GM12878 (cell line): ENCODE data around the gene CD9. TPM values are rescaled to one million over a fixed set of nuclear protein-coding genes. Genes with fewer than 3 reads are reported as not detected.

Source experiments
- ATF7 ChIP-seq: fragments of 450-650 bp; IDR thresholded peaks from 2 replicates; pipeline ENCODE4 v1.6.1; 2016; ENCODE audit warnings: low read depth, mild to moderate bottlenecking
- BACH1 ChIP-seq: fragments of 450-650 bp; IDR thresholded peaks from 2 replicates; pipeline ENCODE4 v1.6.1; 2017; ENCODE audit warnings: mild to moderate bottlenecking, borderline replicate concordance
- CEBPB ChIP-seq, 2 experiments: fragments of 150-350 bp in 1 of 2; IDR thresholded peaks; 2 replicates each; pipeline ENCODE4 v1.6.1; 2012 to 2014; ENCODE audit warnings: low read depth in 2 of 2, low read length in 2 of 2, borderline replicate concordance in 1 of 2, inconsistent platforms in 1 of 2
- DPF2 ChIP-seq: fragments of 450-650 bp; IDR thresholded peaks from 2 replicates; pipeline ENCODE4 v1.6.1; 2017; ENCODE audit warnings: mild to moderate bottlenecking
- HDGF ChIP-seq: fragments of 450-650 bp; IDR thresholded peaks from 2 replicates; pipeline ENCODE4 v1.6.1; 2016; ENCODE audit warnings: antibody characterized with exemption
- IKZF1 ChIP-seq: fragments of 450-650 bp; conservative IDR thresholded peaks from 2 replicates; pipeline ENCODE4 v1.6.1; 2017; ENCODE audit warnings: antibody characterized with exemption, mild to moderate bottlenecking
- JUNB ChIP-seq: IDR thresholded peaks from 2 replicates; pipeline ENCODE4 v1.6.1; 2016; ENCODE audit warnings: antibody characterized with exemption, mild to moderate bottlenecking
- NKRF ChIP-seq: fragments of 450-650 bp; conservative IDR thresholded peaks from 2 replicates; pipeline ENCODE4 v1.6.1; 2017; ENCODE audit warnings: mild to moderate bottlenecking, moderate library complexity
- PAX5 ChIP-seq: IDR thresholded peaks from 2 replicates; pipeline ENCODE4 v1.6.1; 2011; ENCODE audit warnings: low read depth, low read length, borderline replicate concordance
- PBX3 ChIP-seq: IDR thresholded peaks from 2 replicates; pipeline ENCODE4 v1.6.1; 2011; ENCODE audit warnings: mild to moderate bottlenecking, low read depth, low read length, moderate library complexity; ENCODE audit not compliant: insufficient replicate concordance
- RCOR1 ChIP-seq: conservative IDR thresholded peaks from 2 replicates; pipeline ENCODE4 v1.6.1; 2012; ENCODE audit warnings: low read depth, low read length, improper control_type of control experiment
- RELA ChIP-seq: fragments of 450-650 bp; IDR thresholded peaks from 2 replicates; pipeline ENCODE4 v1.8.0; 2014; ENCODE audit warnings: borderline replicate concordance; ENCODE audit not compliant: partially characterized antibody
- RELB ChIP-seq: fragments of 450-650 bp; IDR thresholded peaks from 2 replicates; pipeline ENCODE4 v1.6.1; 2017; ENCODE audit warnings: low read depth, mild to moderate bottlenecking, moderate library complexity
- ZBTB40 ChIP-seq: fragments of 450-650 bp; IDR thresholded peaks from 2 replicates; pipeline ENCODE4 v1.6.1; 2016; ENCODE audit warnings: mild to moderate bottlenecking, moderate library complexity, borderline replicate concordance
- ZNF687 ChIP-seq: fragments of 450-650 bp; IDR thresholded peaks from 2 replicates; pipeline ENCODE4 v1.6.1; 2017; ENCODE audit warnings: mild to moderate bottlenecking, moderate library complexity
- polyA plus RNA-seq, 11 experiments: library from polyadenylated mRNA; depleted of rRNA in 4 of 11; unstranded in 6 of 11; stranded (reverse) in 5 of 11; fragments of >200 nt; fragmentation: Nextera tagmentation in 4 of 11; fragmentation: Illumina TruSeq in 1 of 11; extraction: Ambion mirVana in 4 of 11; extraction: Trizol in 1 of 11; gene quantifications; 1 replicate in 1 of 11; 2 replicates in 10 of 11; pipeline versions ENCODE4 v1.2.1 to v1.2.3, GENCODE V29; 2011 to 2016; ENCODE audit warnings: inconsistent platforms in 2 of 11, missing spikeins in 2 of 11, low read depth in 1 of 11
- total RNA-seq, 4 experiments: library from RNA; depleted of rRNA in 3 of 4; stranded (reverse); fragments of >200 nt in 3 of 4; fragmentation: Illumina TruSeq in 1 of 4; extraction: Trizol in 1 of 4; gene quantifications; 2 replicates each; pipeline versions ENCODE4 v1.2.1 to v1.2.3, GENCODE V29; 2013 to 2021

CD9 gene
- total and polyA plus RNA-seq, 10 of the 15 experiments (the other 5 are each of a cell fraction or from before 2014, with no cell fraction given): 4.8 to 29.9 (median 9.7) TPM

GRCh38 chr12:6230321-6231110 is 30.3 kb downstream of the CD9 start (continued):
- TF ChIP-seq RELB: peak; percentile 69; the same call in 1 of the 2 replicates
- peak; percentile 74 for TF ChIP-seq ATF7
- TF ChIP-seq DPF2: peak; percentile 54; the same call in 1 of the 2 replicates
- 0 out of 2 replicates have a peak, but pooled peaks have one; percentile 33 for TF ChIP-seq IKZF1
- TF ChIP-seq HDGF: 0 out of 2 replicates have a peak, but pooled peaks have one; percentile 86
- TF ChIP-seq CEBPB (IDR thresholded peaks at IDR 0.05; ENCODE audit: borderline replicate concordance in 1 of 2, low read depth in 2 of 2, low read length in 2 of 2): peak in 1 of 2 experiments; percentile 44; a peak in 1 of 4 replicates
- TF ChIP-seq ZNF687: peak; percentile 99
- TF ChIP-seq PBX3: no peak
- TF ChIP-seq PAX5: peak; percentile 52; the same call in 1 of the 2 replicates
- no peak for TF ChIP-seq JUNB
- TF ChIP-seq RELA: peak; percentile 82
- peak; percentile 11; the same call in 1 of the 2 replicates for TF ChIP-seq BACH1
- TF ChIP-seq ZBTB40: no peak
- TF ChIP-seq RCOR1: 0 out of 2 replicates have a peak, but pooled peaks have one; percentile 18
- no peak for TF ChIP-seq NKRF
